Measurements from ENCODE around the gene CYB5R2.

Gene CYB5R2

GRCh38 chr11:7691759-7692350 lies 18.6 kb upstream of the CYB5R2 start:
- no peak for DNase-seq (ENCODE audit: low read depth)
- H3K4me3 ChIP-seq (ENCODE audit: low read depth, low read length) = no peak overlapping the region
- no peak for TF ChIP-seq CTCF (IDR thresholded peaks at IDR 0.05; ENCODE audit: control insufficient read depth, extremely low read depth, insufficient read depth)

GRCh38 chr11:7690648-7691047 lies 17.3 kb upstream of the CYB5R2 start:
- TF ChIP-seq CTCF (IDR thresholded peaks at IDR 0.05; ENCODE audit: control insufficient read depth, extremely low read depth, insufficient read depth) = no peak
- H3K4me3 ChIP-seq (ENCODE audit: low read depth, low read length) = no peak overlapping the region
- no peak for DNase-seq (ENCODE audit: low read depth)

GRCh38 chr11:7689239-7689638 lies 15.9 kb upstream of the CYB5R2 start:
- TF ChIP-seq CTCF (IDR thresholded peaks at IDR 0.05; ENCODE audit: control insufficient read depth, extremely low read depth, insufficient read depth) = no peak
- no peak overlapping the region for H3K4me3 ChIP-seq (ENCODE audit: low read depth, low read length)
- DNase-seq (ENCODE audit: low read depth) = no peak

GRCh38 chr11:7688238-7688826 lies 15.0 kb upstream of the CYB5R2 start:
- H3K4me3 ChIP-seq (ENCODE audit: low read depth, low read length) = no peak overlapping the region
- peak; percentile 81 for TF ChIP-seq CTCF (IDR thresholded peaks at IDR 0.05; ENCODE audit: control insufficient read depth, extremely low read depth, insufficient read depth)
- no peak for DNase-seq (ENCODE audit: low read depth)

GRCh38 chr11:7687386-7687785 lies 14.1 kb upstream of the CYB5R2 start:
- no peak for TF ChIP-seq CTCF (IDR thresholded peaks at IDR 0.05; ENCODE audit: control insufficient read depth, extremely low read depth, insufficient read depth)
- no peak for DNase-seq (ENCODE audit: low read depth)
- no peak overlapping the region for H3K4me3 ChIP-seq (ENCODE audit: low read depth, low read length)

GRCh38 chr11:7686761-7687160 lies 13.5 kb upstream of the CYB5R2 start:
- no peak for DNase-seq (ENCODE audit: low read depth)
- no peak overlapping the region for H3K4me3 ChIP-seq (ENCODE audit: low read depth, low read length)
- TF ChIP-seq CTCF (IDR thresholded peaks at IDR 0.05; ENCODE audit: control insufficient read depth, extremely low read depth, insufficient read depth) = no peak

- TF ChIP-seq CTCF (IDR thresholded peaks at IDR 0.05; ENCODE audit: control insufficient read depth, extremely low read depth, insufficient read depth) = no peak
- no peak overlapping the region for H3K4me3 ChIP-seq (ENCODE audit: low read depth, low read length)
- DNase-seq (ENCODE audit: low read depth) = no peak
Observed at GRCh38 chr11:7683571-7683970, 10.3 kb upstream of the CYB5R2 start.
